Measurements from ENCODE around the gene APOOL.

DNA sequence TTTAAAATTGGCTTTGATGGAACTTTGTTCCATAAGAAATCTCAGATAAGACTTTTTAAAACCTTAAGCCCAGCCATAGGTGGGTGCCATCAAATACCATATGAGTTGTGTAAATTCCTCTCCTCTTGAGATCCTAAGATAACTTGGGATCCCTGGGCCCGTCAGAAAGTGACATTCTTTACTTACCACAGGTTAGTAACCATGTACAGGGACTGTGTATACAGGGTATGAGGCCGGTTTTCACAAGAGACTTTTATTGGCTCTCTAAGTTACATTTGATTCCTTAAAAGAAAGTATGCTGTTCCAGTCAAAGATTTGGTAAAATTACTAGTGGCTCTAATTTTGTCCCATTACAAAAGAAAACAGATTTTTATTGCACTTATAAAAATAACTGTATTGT, 110.1 kb downstream of the APOOL start:
- TF ChIP-seq POLR2AphosphoS5 (IDR thresholded peaks at IDR 0.05; ENCODE audit: low read depth, low read length) (no peak), POLR2A (IDR thresholded peaks at IDR 0.05; ENCODE audit: low read depth, low read length) (no peak)

Data from GM12892 (cell line).